ENCODE measurements around the gene NMNAT2.

The NMNAT2 gene

GRCh38 chr1:183365093-183365492 is 53.1 kb downstream of the NMNAT2 start:
- DNase-seq (ENCODE audit: low spot score): no peak

GRCh38 chr1:183363972-183364371 is 54.2 kb downstream of the NMNAT2 start:
- no peak for DNase-seq (ENCODE audit: low spot score)

- no peak for DNase-seq (ENCODE audit: low spot score)
These were observed 57.1 kb downstream of the NMNAT2 start for GRCh38 chr1:183361081-183361480.

- no peak for DNase-seq (ENCODE audit: low spot score)
These were observed 57.7 kb downstream of the NMNAT2 start for GRCh38 chr1:183360473-183360872.

GRCh38 chr1:183356534-183357182 is 61.5 kb downstream of the NMNAT2 start:
- no peak for DNase-seq (ENCODE audit: low spot score)

GRCh38 chr1:183355797-183356196 is 62.4 kb downstream of the NMNAT2 start:
- no peak for DNase-seq (ENCODE audit: low spot score)

- no peak for DNase-seq (ENCODE audit: low spot score)
These were observed 63.0 kb downstream of the NMNAT2 start for GRCh38 chr1:183355181-183355580.

GRCh38 chr1:183353597-183353996 is 64.6 kb downstream of the NMNAT2 start:
- no peak for DNase-seq (ENCODE audit: low spot score)

- DNase-seq (ENCODE audit: low spot score): no peak
These were observed 68.9 kb downstream of the NMNAT2 start for GRCh38 chr1:183349201-183349711.

GRCh38 chr1:183346276-183346732 is 71.9 kb downstream of the NMNAT2 start:
- no peak for DNase-seq (ENCODE audit: low spot score)

- DNase-seq (ENCODE audit: low spot score): no peak
These were observed 78.5 kb downstream of the NMNAT2 start for GRCh38 chr1:183339556-183340167.

GRCh38 chr1:183331091-183331742 is 87.0 kb downstream of the NMNAT2 start:
- no peak for DNase-seq (ENCODE audit: low spot score)

- no peak for DNase-seq (ENCODE audit: low spot score)
These were observed 87.8 kb downstream of the NMNAT2 start for GRCh38 chr1:183330335-183330734.

GRCh38 chr1:183328371-183328770 is 89.8 kb downstream of the NMNAT2 start:
- DNase-seq (ENCODE audit: low spot score): no peak

- DNase-seq (ENCODE audit: low spot score): no peak
These were observed 90.5 kb downstream of the NMNAT2 start for GRCh38 chr1:183327434-183328290.

- no peak for DNase-seq (ENCODE audit: low spot score)
These were observed 94.1 kb downstream of the NMNAT2 start for GRCh38 chr1:183323849-183324683.

GRCh38 chr1:183319606-183320005 is 98.6 kb downstream of the NMNAT2 start:
- DNase-seq (ENCODE audit: low spot score): no peak

GRCh38 chr1:183319051-183319450 is 99.1 kb downstream of the NMNAT2 start:
- no peak for DNase-seq (ENCODE audit: low spot score)

GRCh38 chr1:183318433-183318832 is 99.7 kb downstream of the NMNAT2 start:
- peak; percentile 34 for DNase-seq (ENCODE audit: low spot score)

GRCh38 chr1:183315991-183316758 is 102.0 kb downstream of the NMNAT2 start:
- DNase-seq (ENCODE audit: low spot score): no peak

Measured in HuH-7.5 (cell line).